Breast epithelium (tissue), 3 donors: ENCODE results near the gene AGPAT3.

ENCODE experiments used
- POLR2A ChIP-seq: fragments of 450-650 bp; IDR thresholded peaks from one replicate; pipeline ENCODE4 v1.6.1; 2016; ENCODE audit warnings: antibody characterized with exemption, mild to moderate bottlenecking, moderate library complexity
- POLR2AphosphoS5 ChIP-seq, 3 donors: sonication (generic); formaldehyde crosslinking; IDR thresholded peaks; one replicate each; pipeline ENCODE4 v1.6.1; 2017; ENCODE audit warnings: antibody characterized with exemption in 3 of 3
- TF ChIP-seq, protein P1 (sequence below), 3 donors: fragments of 450-650 bp; IDR thresholded peaks; one replicate each; pipeline ENCODE4 v1.5.1; 2016 to 2017; ENCODE audit warnings: antibody characterized with exemption in 3 of 3, mild to moderate bottlenecking in 3 of 3, moderate library complexity in 3 of 3

DNA sequence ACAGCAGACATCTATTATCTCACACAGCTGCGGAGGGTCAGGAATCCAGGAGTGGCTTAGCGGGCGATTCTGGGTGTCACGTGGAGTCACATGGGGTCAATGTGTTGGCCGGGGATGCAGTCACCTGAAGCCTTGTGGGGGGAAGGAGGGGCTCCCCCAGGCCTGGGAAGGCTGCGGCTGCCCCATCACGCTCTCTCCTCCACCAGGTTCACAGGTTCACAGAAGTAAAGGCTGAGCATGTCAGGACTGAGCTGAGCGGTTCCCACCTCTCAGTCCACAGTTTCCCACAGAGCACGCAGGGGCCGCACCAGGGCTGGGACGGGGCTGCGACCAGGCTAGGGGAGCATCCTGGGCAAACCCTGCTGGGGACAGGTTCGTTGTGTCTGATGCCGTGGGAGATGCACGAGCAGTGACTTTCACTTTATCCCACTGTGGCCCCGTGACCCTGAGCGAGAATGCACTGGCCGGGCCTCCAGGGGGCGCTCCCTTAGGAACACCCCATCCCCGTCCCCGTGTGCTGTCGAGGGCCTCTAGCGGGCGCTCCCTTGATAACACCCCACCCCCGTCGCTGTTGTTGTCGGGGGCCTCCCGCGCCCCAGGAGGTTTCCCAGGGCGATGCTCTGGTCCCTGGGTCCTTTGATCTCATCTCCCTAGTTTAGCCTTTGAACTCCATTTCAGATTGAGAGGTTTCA, 73.9 kb downstream of the AGPAT3 start:
- TF ChIP-seq, protein P1, sequence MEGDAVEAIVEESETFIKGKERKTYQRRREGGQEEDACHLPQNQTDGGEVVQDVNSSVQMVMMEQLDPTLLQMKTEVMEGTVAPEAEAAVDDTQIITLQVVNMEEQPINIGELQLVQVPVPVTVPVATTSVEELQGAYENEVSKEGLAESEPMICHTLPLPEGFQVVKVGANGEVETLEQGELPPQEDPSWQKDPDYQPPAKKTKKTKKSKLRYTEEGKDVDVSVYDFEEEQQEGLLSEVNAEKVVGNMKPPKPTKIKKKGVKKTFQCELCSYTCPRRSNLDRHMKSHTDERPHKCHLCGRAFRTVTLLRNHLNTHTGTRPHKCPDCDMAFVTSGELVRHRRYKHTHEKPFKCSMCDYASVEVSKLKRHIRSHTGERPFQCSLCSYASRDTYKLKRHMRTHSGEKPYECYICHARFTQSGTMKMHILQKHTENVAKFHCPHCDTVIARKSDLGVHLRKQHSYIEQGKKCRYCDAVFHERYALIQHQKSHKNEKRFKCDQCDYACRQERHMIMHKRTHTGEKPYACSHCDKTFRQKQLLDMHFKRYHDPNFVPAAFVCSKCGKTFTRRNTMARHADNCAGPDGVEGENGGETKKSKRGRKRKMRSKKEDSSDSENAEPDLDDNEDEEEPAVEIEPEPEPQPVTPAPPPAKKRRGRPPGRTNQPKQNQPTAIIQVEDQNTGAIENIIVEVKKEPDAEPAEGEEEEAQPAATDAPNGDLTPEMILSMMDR (IDR thresholded peaks at IDR 0.05) = peak; percentile 67 to 90 (median 82)
- TF ChIP-seq POLR2AphosphoS5 (IDR thresholded peaks at IDR 0.05) = no peak
- no peak for TF ChIP-seq POLR2A
